AG09319 (cell line): ENCODE data around the gene DDOST.

Experiments used
- DNase-seq: peaks from one replicate; pipeline ENCODE4 v3.0.0-alpha.2; 2010; ENCODE audit warnings: low read depth; ENCODE audit errors: extremely low read depth
- CTCF ChIP-seq: IDR thresholded peaks from 2 replicates; pipeline ENCODE4 v1.5.1; 2011; ENCODE audit warnings: low read depth, mild to moderate bottlenecking, inconsistent platforms, low read length, moderate library complexity

DDOST gene

GRCh38 chr1:20634065-20634593 lies 27.0 kb downstream of the DDOST start:
- no peak for TF ChIP-seq CTCF
- no peak for DNase-seq

- DNase-seq: no peak
- peak; percentile 81 for TF ChIP-seq CTCF
Measured at GRCh38 chr1:20633190-20634064, 27.7 kb downstream of the DDOST start, which contains the start of gene PINK1. PINK1 (plus strand) TSS chr1:20633458; CDS start chr1:20633549, 91 bp downstream.

GRCh38 chr1:20632386-20632785 lies 28.8 kb downstream of the DDOST start:
- DNase-seq: no peak
- TF ChIP-seq CTCF: no peak

GRCh38 chr1:20630729-20631128 lies 30.4 kb downstream of the DDOST start:
- no peak for TF ChIP-seq CTCF
- DNase-seq: no peak

- TF ChIP-seq CTCF: no peak
- DNase-seq: no peak
Measured at GRCh38 chr1:20626524-20626923, 34.6 kb downstream of the DDOST start.

- no peak for TF ChIP-seq CTCF
- DNase-seq: no peak
Measured at GRCh38 chr1:20626098-20626427, 35.1 kb downstream of the DDOST start.
